ENCODE data around the gene CLEC18B.
"Not testable (repeated sequence)": the region's sequence is repeated elsewhere in the genome, so short reads cannot be mapped to it uniquely, and the experiment has no call there.

Gene CLEC18B

GRCh38 chr16:74412775-74413390 lies 8.4 kb downstream of the CLEC18B start:
- not testable (repeated sequence) for H3K4me1 ChIP-seq (ENCODE audit: control insufficient read depth, insufficient read depth, low read length); H3K9ac ChIP-seq (ENCODE audit: low read depth, low read length); H3K36me3 ChIP-seq (ENCODE audit: insufficient read depth, low read length); H3K4me2 ChIP-seq (ENCODE audit: low read length); H3K4me3 ChIP-seq (ENCODE audit: low read length); H3K27me3 ChIP-seq (ENCODE audit: control insufficient read depth, insufficient read depth, low read length); H3K9me3 ChIP-seq (replicated peaks; ENCODE audit: low read length)

- H3K9ac ChIP-seq (ENCODE audit: low read depth, low read length); H3K4me1 ChIP-seq (ENCODE audit: control insufficient read depth, insufficient read depth, low read length); H3K36me3 ChIP-seq (ENCODE audit: insufficient read depth, low read length); H3K4me2 ChIP-seq (ENCODE audit: low read length); H3K27me3 ChIP-seq (ENCODE audit: control insufficient read depth, insufficient read depth, low read length); H3K9me3 ChIP-seq (replicated peaks; ENCODE audit: low read length); H3K4me3 ChIP-seq (ENCODE audit: low read length): not testable (repeated sequence)
Observed at GRCh38 chr16:74412138-74412774, 9.0 kb downstream of the CLEC18B start.

GRCh38 chr16:74410981-74411380 lies 10.3 kb downstream of the CLEC18B start:
- not testable (repeated sequence) for H3K4me3 ChIP-seq (ENCODE audit: low read length); H3K27me3 ChIP-seq (ENCODE audit: control insufficient read depth, insufficient read depth, low read length); H3K9ac ChIP-seq (ENCODE audit: low read depth, low read length); H3K4me1 ChIP-seq (ENCODE audit: control insufficient read depth, insufficient read depth, low read length); H3K36me3 ChIP-seq (ENCODE audit: insufficient read depth, low read length); H3K4me2 ChIP-seq (ENCODE audit: low read length); H3K9me3 ChIP-seq (replicated peaks; ENCODE audit: low read length)

GRCh38 chr16:74410057-74410957 lies 11.0 kb downstream of the CLEC18B start:
- H3K9ac ChIP-seq (ENCODE audit: low read depth, low read length); H3K36me3 ChIP-seq (ENCODE audit: insufficient read depth, low read length); H3K27me3 ChIP-seq (ENCODE audit: control insufficient read depth, insufficient read depth, low read length); H3K4me2 ChIP-seq (ENCODE audit: low read length); H3K9me3 ChIP-seq (replicated peaks; ENCODE audit: low read length); H3K4me3 ChIP-seq (ENCODE audit: low read length); H3K4me1 ChIP-seq (ENCODE audit: control insufficient read depth, insufficient read depth, low read length): not testable (repeated sequence)

GRCh38 chr16:74409185-74409981 lies 11.9 kb downstream of the CLEC18B start:
- H3K4me2 ChIP-seq (ENCODE audit: low read length); H3K4me1 ChIP-seq (ENCODE audit: control insufficient read depth, insufficient read depth, low read length); H3K27me3 ChIP-seq (ENCODE audit: control insufficient read depth, insufficient read depth, low read length); H3K4me3 ChIP-seq (ENCODE audit: low read length); H3K36me3 ChIP-seq (ENCODE audit: insufficient read depth, low read length); H3K9me3 ChIP-seq (replicated peaks; ENCODE audit: low read length); H3K9ac ChIP-seq (ENCODE audit: low read depth, low read length): not testable (repeated sequence)

- not testable (repeated sequence) for H3K4me1 ChIP-seq (ENCODE audit: control insufficient read depth, insufficient read depth, low read length); H3K36me3 ChIP-seq (ENCODE audit: insufficient read depth, low read length); H3K9me3 ChIP-seq (replicated peaks; ENCODE audit: low read length); H3K27me3 ChIP-seq (ENCODE audit: control insufficient read depth, insufficient read depth, low read length)
- peak overlapping the region; percentile 68 for H3K4me2 ChIP-seq (ENCODE audit: low read length)
- peak overlapping the region; percentile 46 for H3K4me3 ChIP-seq (ENCODE audit: low read length)
- H3K9ac ChIP-seq (ENCODE audit: low read depth, low read length), result peak overlapping the region; percentile 54
Observed at GRCh38 chr16:74407362-74407705, 13.9 kb downstream of the CLEC18B start.

- H3K4me3 ChIP-seq (ENCODE audit: low read length), result peak overlapping the region; percentile 46
- H3K9me3 ChIP-seq (replicated peaks; ENCODE audit: low read length); H3K27me3 ChIP-seq (ENCODE audit: control insufficient read depth, insufficient read depth, low read length); H3K36me3 ChIP-seq (ENCODE audit: insufficient read depth, low read length); H3K4me1 ChIP-seq (ENCODE audit: control insufficient read depth, insufficient read depth, low read length): not testable (repeated sequence)
- peak overlapping the region; percentile 54 for H3K9ac ChIP-seq (ENCODE audit: low read depth, low read length)
- H3K4me2 ChIP-seq (ENCODE audit: low read length), result peak overlapping the region; percentile 68
Observed at GRCh38 chr16:74406600-74407361, 14.5 kb downstream of the CLEC18B start.

GRCh38 chr16:74404148-74404933 lies 16.9 kb downstream of the CLEC18B start:
- H3K4me3 ChIP-seq (ENCODE audit: low read length); H3K27me3 ChIP-seq (ENCODE audit: control insufficient read depth, insufficient read depth, low read length); H3K9ac ChIP-seq (ENCODE audit: low read depth, low read length); H3K9me3 ChIP-seq (replicated peaks; ENCODE audit: low read length); H3K36me3 ChIP-seq (ENCODE audit: insufficient read depth, low read length); H3K4me1 ChIP-seq (ENCODE audit: control insufficient read depth, insufficient read depth, low read length); H3K4me2 ChIP-seq (ENCODE audit: low read length): not testable (repeated sequence)

- not testable (repeated sequence) for H3K9ac ChIP-seq (ENCODE audit: low read depth, low read length); H3K4me2 ChIP-seq (ENCODE audit: low read length); H3K4me1 ChIP-seq (ENCODE audit: control insufficient read depth, insufficient read depth, low read length)
Observed at GRCh38 chr16:74400238-74400637, 21.0 kb downstream of the CLEC18B start.

GRCh38 chr16:74398212-74398895 lies 22.9 kb downstream of the CLEC18B start:
- not testable (repeated sequence) for H3K4me1 ChIP-seq (ENCODE audit: control insufficient read depth, insufficient read depth, low read length); H3K36me3 ChIP-seq (ENCODE audit: insufficient read depth, low read length); H3K9me3 ChIP-seq (replicated peaks; ENCODE audit: low read length); H3K4me3 ChIP-seq (ENCODE audit: low read length); H3K27me3 ChIP-seq (ENCODE audit: control insufficient read depth, insufficient read depth, low read length); H3K9ac ChIP-seq (ENCODE audit: low read depth, low read length); H3K4me2 ChIP-seq (ENCODE audit: low read length)

More at GRCh38 chr16:74400238-74400637, 21.0 kb downstream of the CLEC18B start:
- not testable (repeated sequence) for H3K27me3 ChIP-seq (ENCODE audit: control insufficient read depth, insufficient read depth, low read length); H3K36me3 ChIP-seq (ENCODE audit: insufficient read depth, low read length); H3K9me3 ChIP-seq (replicated peaks; ENCODE audit: low read length); H3K4me3 ChIP-seq (ENCODE audit: low read length)
